ENCODE results near the gene CSF2RB.

- TF ChIP-seq CTCF (IDR thresholded peaks at IDR 0.05) = no peak
- TF ChIP-seq TEAD1 (CRISPR knock-in tag; IDR thresholded peaks at IDR 0.05) = no peak
- TF ChIP-seq KAT7 (CRISPR knock-in tag; IDR thresholded peaks at IDR 0.05; ENCODE audit: borderline replicate concordance) = no peak
- no peak for TF ChIP-seq ATF6 (CRISPR knock-in tag; IDR thresholded peaks at IDR 0.05)
- no peak for TF ChIP-seq FOXK1 (CRISPR knock-in tag; IDR thresholded peaks at IDR 0.05)
- TF ChIP-seq ZNF232 (CRISPR knock-in tag; IDR thresholded peaks at IDR 0.05) = no peak
- no peak for TF ChIP-seq NFYB (CRISPR knock-in tag; conservative IDR thresholded peaks at IDR 0.05; ENCODE audit: low read depth)
These were observed 45.7 kb upstream of the CSF2RB start for GRCh38 chr22:36867695-36868094.
